K562 (cell line): Measurements from ENCODE around the gene PRKCSH. TPM values are rescaled to one million over a fixed set of nuclear protein-coding genes. Genes with fewer than 3 reads are reported as not detected.

Source experiments
- CHD7 ChIP-seq: fragments of 200-600 bp; sonication (generic); IDR thresholded peaks from one replicate; pipeline ENCODE4 v1.6.1; 2012; ENCODE audit warnings: mild to moderate bottlenecking, low read depth, low read length, inconsistent platforms
- PCBP1 ChIP-seq: fragments of 200-400 bp; formaldehyde crosslinking; IDR thresholded peaks from 2 replicates; pipeline ENCODE4 v1.6.1; 2018; ENCODE audit warnings: mild to moderate bottlenecking, low read depth, low read length; ENCODE audit not compliant: poor library complexity, severe bottlenecking
- polyA plus RNA-seq, 8 experiments: library from polyadenylated mRNA; depleted of rRNA in 4 of 8; stranded (reverse) in 5 of 8; unstranded in 3 of 8; fragments of >200 nt; fragmentation: Nextera tagmentation in 2 of 8; fragmentation: Illumina TruSeq in 1 of 8; extraction: Ambion mirVana in 2 of 8; extraction: Trizol in 1 of 8; gene quantifications; 2 replicates each; pipeline versions ENCODE4 v1.2.1 to v1.2.3, GENCODE V29; 2011 to 2014; ENCODE audit warnings: inconsistent platforms in 1 of 8, missing spikeins in 1 of 8
- total RNA-seq, 7 experiments: library from RNA; depleted of rRNA in 6 of 7; stranded (reverse); fragments of >200 nt in 6 of 7; fragmentation: Illumina TruSeq in 2 of 7; extraction: Trizol in 2 of 7; gene quantifications; 2 replicates each; pipeline versions ENCODE4 v1.2.1 to v1.2.3, GENCODE V29; 2011 to 2021; ENCODE audit warnings: low replicate concordance in 1 of 7

PRKCSH gene
- total and polyA plus RNA-seq, 9 of the 15 experiments (the other 6 are each of a cell fraction or from before 2014, with no cell fraction given): 2.3 to 297 (median 48.1) TPM

GRCh38 chr19:11446271-11446651, 10.8 kb downstream of the PRKCSH start (continued):
- TF ChIP-seq CHD7 (no peak), PCBP1 (peak; percentile 59)
